Kidney (tissue), 14 donors: ENCODE measurements around the gene APBB2. TPM values are rescaled to one million over a fixed set of nuclear protein-coding genes. Genes with fewer than 3 reads are reported as not detected.

ENCODE experiments used
- DNase-seq, 5 donors: peaks; one replicate each; pipeline ENCODE4 v3.0.0-alpha.2; 2013 to 2020
- FAIRE-seq: peaks from 2 replicates; lab custom pipeline; 2012; peaks lifted over from hg19 to GRCh38; lab: Jason Lieb, UNC
- H3K27ac ChIP-seq, 2 donors: one replicate each; pipeline ENCODE4 v1.7.0; 2013; ENCODE audit warnings: low read depth in 2 of 2, low read length in 2 of 2, inconsistent platforms in 1 of 2
- H3K27me3 ChIP-seq: one replicate; pipeline ENCODE4 v1.7.1; 2013; ENCODE audit warnings: low read length, inconsistent platforms; ENCODE audit not compliant: control insufficient read depth, insufficient read depth
- H3K36me3 ChIP-seq, 3 donors: one replicate each; pipeline versions ENCODE4 v1.7.0 to v1.7.1; 2013; ENCODE audit warnings: low read length in 3 of 3, control low read depth in 1 of 3, inconsistent platforms in 1 of 3; ENCODE audit not compliant: insufficient read depth in 3 of 3, control insufficient read depth in 2 of 3
- H3K4me1 ChIP-seq, 3 donors: one replicate each; pipeline versions ENCODE4 v1.7.0 to v1.7.1; 2013; ENCODE audit warnings: low read length in 3 of 3, inconsistent platforms in 1 of 3, low read depth in 1 of 3; ENCODE audit not compliant: control insufficient read depth in 2 of 3, insufficient read depth in 2 of 3
- H3K4me3 ChIP-seq, 3 donors: one replicate each; pipeline versions ENCODE4 v1.7.0 to v1.8.1; 2013; ENCODE audit warnings: low read length in 3 of 3, control low read depth in 1 of 3, inconsistent platforms in 1 of 3
- H3K9ac ChIP-seq, 3 donors: one replicate each; pipeline versions ENCODE4 v1.7.0 to v1.7.1; 2013; ENCODE audit warnings: low read length in 3 of 3, control low read depth in 1 of 3, inconsistent platforms in 1 of 3
- H3K9me3 ChIP-seq, 3 donors: one replicate each; pipeline versions ENCODE4 v1.7.0 to v1.7.1; 2013; ENCODE audit warnings: low read length in 3 of 3, control low read depth in 1 of 3, inconsistent platforms in 1 of 3; ENCODE audit not compliant: control insufficient read depth in 2 of 3, insufficient read depth in 1 of 3
- CTCF ChIP-seq: IDR thresholded peaks from 3 replicates; pipeline ENCODE4 v1.5.1; 2012; ENCODE audit warnings: mild to moderate bottlenecking, moderate library complexity, borderline replicate concordance; ENCODE audit not compliant: insufficient read depth; ENCODE audit errors: extremely low read depth
- intact Hi-C: fragments of 100-400 bp; cut with DNase I; formaldehyde crosslinking; loops from one replicate; pipeline ENCODE4 v1.11.1; 2022
- polyA plus RNA-seq: library from polyadenylated mRNA; stranded (reverse); fragments of 350-450 nt; fragmentation: Illumina TruSeq; extraction: RNeasy Lipid Tissue Mini Kit (QIAGEN cat#74804); gene quantifications from one replicate; pipeline ENCODE4 v1.2.3, GENCODE V29; 2014; ENCODE audit warnings: low read depth, low replicate concordance; ENCODE audit not compliant: insufficient read depth
- total RNA-seq: library from RNA; stranded (reverse); fragmentation: NEBNext Ultra II Directional; extraction: Animal tissue kit (Norgen Biotek cat#: 25700); gene quantifications from one replicate; pipeline ENCODE4 v1.2.1, GENCODE V29; 2021
- donor health status: control.
- donor health status: control.
- donor health status: control.
- donor health status: control.
- donor health status: control.
- donor health status: DM: yes; HTN: yes; CAD: no.
- donor health status: Normal renal cell carcinoma (clear cell type).

The APBB2 gene
- total and polyA plus RNA-seq, 2 donors from 2014 or later = 13.4 to 65.6 TPM

- no peak overlapping the region for H3K4me3 ChIP-seq
- TF ChIP-seq CTCF = no peak
- FAIRE-seq (no peak), DNase-seq (no peak)
- no peaks in the 10 kb centered on the region for H3K27me3 ChIP-seq
- no peak overlapping the region for H3K27ac ChIP-seq
- intact Hi-C loops = no loop called here
- H3K9me3 ChIP-seq = no peaks in the 10 kb centered on the region
- peaks cover 0 to 4% (median 0%) of the 10 kb centered on the region in 3 donors for H3K4me1 ChIP-seq
- H3K9ac ChIP-seq = no peak overlapping the region
- peaks cover 0 to 21% (median 12%) of the 10 kb centered on the region in 3 donors for H3K36me3 ChIP-seq
Observed at GRCh38 chr4:40887764-40888131, 326.6 kb downstream of the APBB2 start.

GRCh38 chr4:40886931-40887763 lies 327.2 kb downstream of the APBB2 start:
- H3K4me3 ChIP-seq = no peak overlapping the region
- H3K27me3 ChIP-seq = no peaks in the 10 kb centered on the region
- FAIRE-seq (no peak), DNase-seq (no peak)
- no peak overlapping the region for H3K9ac ChIP-seq
- peaks cover 0 to 5% (median 0%) of the 10 kb centered on the region in 3 donors for H3K4me1 ChIP-seq
- peaks cover 0 to 18% (median 12%) of the 10 kb centered on the region in 3 donors for H3K36me3 ChIP-seq
- no peak for TF ChIP-seq CTCF
- no peaks in the 10 kb centered on the region for H3K9me3 ChIP-seq
- no peak overlapping the region for H3K27ac ChIP-seq
- intact Hi-C loops = no loop called here

- H3K27me3 ChIP-seq = no peaks in the 10 kb centered on the region
- no peak for DNase-seq
- intact Hi-C loops = no loop called here
Observed at GRCh38 chr4:40881851-40882250, 332.5 kb downstream of the APBB2 start.

More at GRCh38 chr4:40881851-40882250, 332.5 kb downstream of the APBB2 start:
- FAIRE-seq = no peak
- Histone ChIP-seq H3K4me3 (no peak overlapping the region), H3K36me3 (peaks cover 0 to 7% (median 5%) of the 10 kb centered on the region in 3 donors), H3K27ac (no peak overlapping the region), H3K9ac (no peak overlapping the region), H3K9me3 (no peaks in the 10 kb centered on the region), H3K4me1 (peaks cover 0 to 9% (median 8%) of the 10 kb centered on the region in 3 donors)
- no peak for TF ChIP-seq CTCF
